ENCODE results near the gene PTPRM.

GRCh38 chr18:7974200-7974874 lies 407.2 kb downstream of the PTPRM start:
- no peak for TF ChIP-seq CTCF (IDR thresholded peaks at IDR 0.05; ENCODE audit: insufficient read depth, low read length, poor library complexity, severe bottlenecking)
- no peak for TF ChIP-seq EZH2phosphoT487 (conservative IDR thresholded peaks at IDR 0.05; ENCODE audit: low read length)

Measured in SU-DHL-6 (cell line).